ENCODE measurements around the gene GPR132. TPM values are rescaled to one million over a fixed set of nuclear protein-coding genes. Genes with fewer than 3 reads are reported as not detected.

GPR132 gene
- total and polyA plus RNA-seq, 10 of the 15 experiments (the other 5 are each of a cell fraction or from before 2014, with no cell fraction given), result 1.9 to 49.3 (median 20.4) TPM

DNA sequence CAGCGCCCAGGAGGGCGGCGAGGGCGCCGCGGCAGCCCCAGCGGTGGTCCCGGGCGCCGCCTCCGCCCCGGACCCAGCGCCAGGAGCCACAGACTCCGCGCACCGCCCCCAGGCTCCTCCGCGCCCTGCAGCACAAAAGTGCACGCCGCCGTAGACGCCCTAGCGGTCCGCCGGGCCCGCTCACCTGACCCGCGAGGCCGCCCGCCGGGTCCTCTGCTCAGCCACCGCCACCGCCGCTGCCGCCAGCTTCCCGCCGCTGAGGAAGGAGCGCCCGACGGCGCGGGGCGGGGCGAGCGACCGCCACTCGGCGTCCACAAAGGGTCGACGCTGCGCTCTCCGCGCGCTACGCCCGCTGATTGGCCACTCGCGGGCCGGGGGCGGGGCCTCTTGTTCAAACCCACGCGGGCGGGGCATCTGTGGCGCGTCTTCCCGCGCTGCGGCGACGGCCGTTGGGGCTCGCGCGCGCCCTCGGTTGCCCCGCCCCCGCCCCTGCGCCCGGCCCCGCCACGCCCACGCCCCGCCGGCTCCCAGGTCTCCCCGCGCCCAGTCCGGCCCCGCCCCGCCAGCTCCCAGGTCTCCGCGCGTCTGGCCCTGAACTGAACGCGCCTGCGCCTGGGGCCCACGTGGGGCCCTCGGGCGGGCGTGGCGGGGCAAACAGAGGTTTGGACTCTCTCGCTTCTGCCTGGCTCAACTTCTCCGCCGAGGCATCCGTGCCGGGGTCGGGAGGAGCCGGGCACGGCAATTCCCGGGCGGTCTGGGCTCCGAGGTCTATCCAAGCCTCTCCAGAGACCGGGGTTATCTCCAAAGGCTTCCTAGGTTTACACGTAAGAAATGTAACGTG lies 44.2 kb downstream of the GPR132 start, which contains the start of gene CDCA4 (continued):
- TF ChIP-seq, protein P1, sequence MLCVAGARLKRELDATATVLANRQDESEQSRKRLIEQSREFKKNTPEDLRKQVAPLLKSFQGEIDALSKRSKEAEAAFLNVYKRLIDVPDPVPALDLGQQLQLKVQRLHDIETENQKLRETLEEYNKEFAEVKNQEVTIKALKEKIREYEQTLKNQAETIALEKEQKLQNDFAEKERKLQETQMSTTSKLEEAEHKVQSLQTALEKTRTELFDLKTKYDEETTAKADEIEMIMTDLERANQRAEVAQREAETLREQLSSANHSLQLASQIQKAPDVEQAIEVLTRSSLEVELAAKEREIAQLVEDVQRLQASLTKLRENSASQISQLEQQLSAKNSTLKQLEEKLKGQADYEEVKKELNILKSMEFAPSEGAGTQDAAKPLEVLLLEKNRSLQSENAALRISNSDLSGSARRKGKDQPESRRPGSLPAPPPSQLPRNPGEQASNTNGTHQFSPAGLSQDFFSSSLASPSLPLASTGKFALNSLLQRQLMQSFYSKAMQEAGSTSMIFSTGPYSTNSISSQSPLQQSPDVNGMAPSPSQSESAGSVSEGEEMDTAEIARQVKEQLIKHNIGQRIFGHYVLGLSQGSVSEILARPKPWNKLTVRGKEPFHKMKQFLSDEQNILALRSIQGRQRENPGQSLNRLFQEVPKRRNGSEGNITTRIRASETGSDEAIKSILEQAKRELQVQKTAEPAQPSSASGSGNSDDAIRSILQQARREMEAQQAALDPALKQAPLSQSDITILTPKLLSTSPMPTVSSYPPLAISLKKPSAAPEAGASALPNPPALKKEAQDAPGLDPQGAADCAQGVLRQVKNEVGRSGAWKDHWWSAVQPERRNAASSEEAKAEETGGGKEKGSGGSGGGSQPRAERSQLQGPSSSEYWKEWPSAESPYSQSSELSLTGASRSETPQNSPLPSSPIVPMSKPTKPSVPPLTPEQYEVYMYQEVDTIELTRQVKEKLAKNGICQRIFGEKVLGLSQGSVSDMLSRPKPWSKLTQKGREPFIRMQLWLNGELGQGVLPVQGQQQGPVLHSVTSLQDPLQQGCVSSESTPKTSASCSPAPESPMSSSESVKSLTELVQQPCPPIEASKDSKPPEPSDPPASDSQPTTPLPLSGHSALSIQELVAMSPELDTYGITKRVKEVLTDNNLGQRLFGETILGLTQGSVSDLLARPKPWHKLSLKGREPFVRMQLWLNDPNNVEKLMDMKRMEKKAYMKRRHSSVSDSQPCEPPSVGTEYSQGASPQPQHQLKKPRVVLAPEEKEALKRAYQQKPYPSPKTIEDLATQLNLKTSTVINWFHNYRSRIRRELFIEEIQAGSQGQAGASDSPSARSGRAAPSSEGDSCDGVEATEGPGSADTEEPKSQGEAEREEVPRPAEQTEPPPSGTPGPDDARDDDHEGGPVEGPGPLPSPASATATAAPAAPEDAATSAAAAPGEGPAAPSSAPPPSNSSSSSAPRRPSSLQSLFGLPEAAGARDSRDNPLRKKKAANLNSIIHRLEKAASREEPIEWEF (IDR thresholded peaks at IDR 0.05; ENCODE audit: insufficient replicate concordance, low read depth, low read length), result no peak
- TF ChIP-seq NR2C2 (IDR thresholded peaks at IDR 0.05; ENCODE audit: borderline replicate concordance, control insufficient read depth, insufficient read length, low read depth) (no peak), ZNF687 (IDR thresholded peaks at IDR 0.05) (peak; percentile 86), NFYB (IDR thresholded peaks at IDR 0.05; ENCODE audit: insufficient read depth, low read depth, low read length) (peak; percentile 88), GATAD2B (conservative IDR thresholded peaks at IDR 0.05; ENCODE audit: low read depth) (peak; percentile 82), GABPA (IDR thresholded peaks at IDR 0.05; ENCODE audit: low read depth) (no peak), CBX5 (IDR thresholded peaks at IDR 0.05; ENCODE audit: low read depth) (no peak), USF2 (IDR thresholded peaks at IDR 0.05; ENCODE audit: borderline replicate concordance, low read depth, low read length) (peak; percentile 87), STAT3 (IDR thresholded peaks at IDR 0.05; ENCODE audit: low read depth, low read length) (no peak), CREM (IDR thresholded peaks at IDR 0.05; ENCODE audit: low read depth) (no peak), FOS (IDR thresholded peaks at IDR 0.05; ENCODE audit: borderline replicate concordance, extremely low read depth, insufficient read length) (no peak), NRF1 (conservative IDR thresholded peaks at IDR 0.05; ENCODE audit: low read depth, low read length) (peak; percentile 62), E2F8 (IDR thresholded peaks at IDR 0.05; ENCODE audit: low read depth, partially characterized antibody) (no peak), EED (IDR thresholded peaks at IDR 0.05; ENCODE audit: low read depth) (no peak), KLF5 (IDR thresholded peaks at IDR 0.05; ENCODE audit: partially characterized antibody) (peak; percentile 24), CBFB (IDR thresholded peaks at IDR 0.05; ENCODE audit: low read depth) (peak; percentile 47; the same call in 1 of the 2 replicates)
